Stimulated activated CD8-positive, alpha-beta memory T cell treated with anti-CD3 and anti-CD28 coated beads, Interleukin-7, amount 100 ng/mL, for 4 hours (primary cell): ENCODE measurements around the gene SPAG9.

Experiments used
- DNase-seq, 2 donors: peaks; one replicate each; pipeline ENCODE4 v3.0.0-alpha.2; 2020; ENCODE audit warnings: low read depth in 2 of 2

Gene SPAG9

GRCh38 chr17:50918071-50918932 is 202.4 kb downstream of the SPAG9 start:
- DNase-seq: no peak

GRCh38 chr17:50917418-50917743 is 203.3 kb downstream of the SPAG9 start:
- no peak for DNase-seq

- DNase-seq: no peak
Measured at GRCh38 chr17:50916708-50917417, 203.8 kb downstream of the SPAG9 start.

- no peak for DNase-seq
Measured at GRCh38 chr17:50916026-50916707, 204.5 kb downstream of the SPAG9 start.

- no peak for DNase-seq
Measured at GRCh38 chr17:50914505-50915063, 206.1 kb downstream of the SPAG9 start.

GRCh38 chr17:50913120-50913519 is 207.5 kb downstream of the SPAG9 start:
- DNase-seq: no peak
